Ishikawa (cell line): ENCODE data around the gene LIN52.

ENCODE experiments used
- CEBPB ChIP-seq: IDR thresholded peaks from 2 replicates; pipeline ENCODE4 v1.6.1; 2012
- CREB1 ChIP-seq: IDR thresholded peaks from 2 replicates; pipeline ENCODE4 v1.6.1; 2012; ENCODE audit warnings: low read depth
- EP300 ChIP-seq: IDR thresholded peaks from 2 replicates; pipeline ENCODE4 v1.6.1; 2012; ENCODE audit warnings: borderline replicate concordance
- FOXM1 ChIP-seq: IDR thresholded peaks from 2 replicates; pipeline ENCODE4 v1.6.1; 2012; ENCODE audit warnings: low read depth, borderline replicate concordance
- MAX ChIP-seq: IDR thresholded peaks from 2 replicates; pipeline ENCODE4 v1.6.1; 2012
- NFIC ChIP-seq: IDR thresholded peaks from 2 replicates; pipeline ENCODE4 v1.6.1; 2012
- RAD21 ChIP-seq: IDR thresholded peaks from 2 replicates; pipeline ENCODE4 v1.6.1; 2012; ENCODE audit warnings: low read depth
- REST ChIP-seq: IDR thresholded peaks from 2 replicates; pipeline ENCODE4 v1.6.1; 2012; ENCODE audit warnings: low read depth, mild to moderate bottlenecking
- TAF1 ChIP-seq: IDR thresholded peaks from 2 replicates; pipeline ENCODE4 v1.6.1; 2012; ENCODE audit warnings: low read depth, mild to moderate bottlenecking
- TCF12 ChIP-seq: IDR thresholded peaks from 2 replicates; pipeline ENCODE4 v1.6.1; 2012; ENCODE audit warnings: low read depth
- TEAD4 ChIP-seq: IDR thresholded peaks from 2 replicates; pipeline ENCODE4 v1.6.1; 2012
- USF1 ChIP-seq: IDR thresholded peaks from 2 replicates; pipeline ENCODE4 v1.6.1; 2012
- YY1 ChIP-seq: IDR thresholded peaks from 2 replicates; pipeline ENCODE4 v1.6.1; 2012; ENCODE audit warnings: low read depth

- TF ChIP-seq CEBPB (no peak), RAD21 (no peak), TAF1 (no peak), EP300 (no peak), TEAD4 (no peak), FOXM1 (no peak), CREB1 (no peak), MAX (no peak), YY1 (no peak), USF1 (no peak), REST (no peak), NFIC (no peak), TCF12 (no peak)
Measured at GRCh38 chr14:74155749-74156148, 71.0 kb downstream of the LIN52 start.
